Measurements from ENCODE around the gene GNAS-AS1. TPM values are rescaled to one million over a fixed set of nuclear protein-coding genes. Genes with fewer than 3 reads are reported as not detected.

The GNAS-AS1 gene
- total RNA-seq, 1 experiment from 2014 or later = 1.6 TPM

DNA sequence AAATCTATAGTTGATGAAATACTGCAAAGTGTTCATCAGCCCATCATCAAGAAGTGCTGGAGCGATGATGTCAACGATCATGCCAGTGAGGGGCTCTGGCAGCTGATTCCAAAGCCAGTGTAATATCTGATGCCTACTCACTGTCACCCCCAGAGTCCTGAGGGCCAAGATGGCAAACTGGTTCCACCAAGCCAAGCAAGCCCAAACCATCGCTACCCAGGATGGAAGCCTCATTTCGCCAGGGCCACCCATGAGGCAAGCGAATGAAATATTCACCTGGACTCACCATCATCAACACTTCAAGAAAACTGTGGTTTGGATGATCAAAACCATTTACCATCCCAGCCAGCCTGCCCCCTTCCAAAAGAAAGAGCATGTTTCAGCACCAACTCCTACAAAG lies 76.5 kb downstream of the GNAS-AS1 start:
- no peaks in the 10 kb centered on the region for H3K9me3 Mint-ChIP-seq (ENCODE audit: unreplicated experiment)
- ChIA-PET CTCF (no interaction called here), POLR2A (no interaction called here)
- peaks cover 97% of the 10 kb centered on the region for H3K27me3 Mint-ChIP-seq (ENCODE audit: insufficient read depth, unreplicated experiment)
- no peak overlapping the region for H3K27ac Mint-ChIP-seq (ENCODE audit: low read depth, unreplicated experiment)
- intact Hi-C loops (cut with micrococcal nuclease) = no loop called here
- no peak overlapping the region for H3K4me3 Mint-ChIP-seq (ENCODE audit: unreplicated experiment)
- no TSS peak for BruUV-seq (replicated peaks)
- H3K4me1 Mint-ChIP-seq (ENCODE audit: insufficient read depth, unreplicated experiment) = no peaks in the 10 kb centered on the region
- TF ChIP-seq, protein P1, sequence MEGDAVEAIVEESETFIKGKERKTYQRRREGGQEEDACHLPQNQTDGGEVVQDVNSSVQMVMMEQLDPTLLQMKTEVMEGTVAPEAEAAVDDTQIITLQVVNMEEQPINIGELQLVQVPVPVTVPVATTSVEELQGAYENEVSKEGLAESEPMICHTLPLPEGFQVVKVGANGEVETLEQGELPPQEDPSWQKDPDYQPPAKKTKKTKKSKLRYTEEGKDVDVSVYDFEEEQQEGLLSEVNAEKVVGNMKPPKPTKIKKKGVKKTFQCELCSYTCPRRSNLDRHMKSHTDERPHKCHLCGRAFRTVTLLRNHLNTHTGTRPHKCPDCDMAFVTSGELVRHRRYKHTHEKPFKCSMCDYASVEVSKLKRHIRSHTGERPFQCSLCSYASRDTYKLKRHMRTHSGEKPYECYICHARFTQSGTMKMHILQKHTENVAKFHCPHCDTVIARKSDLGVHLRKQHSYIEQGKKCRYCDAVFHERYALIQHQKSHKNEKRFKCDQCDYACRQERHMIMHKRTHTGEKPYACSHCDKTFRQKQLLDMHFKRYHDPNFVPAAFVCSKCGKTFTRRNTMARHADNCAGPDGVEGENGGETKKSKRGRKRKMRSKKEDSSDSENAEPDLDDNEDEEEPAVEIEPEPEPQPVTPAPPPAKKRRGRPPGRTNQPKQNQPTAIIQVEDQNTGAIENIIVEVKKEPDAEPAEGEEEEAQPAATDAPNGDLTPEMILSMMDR (IDR thresholded peaks at IDR 0.05; ENCODE audit: unreplicated experiment) = no peak
- H3K36me3 Mint-ChIP-seq (ENCODE audit: insufficient read depth, unreplicated experiment) = no peaks in the 10 kb centered on the region
- no peak for DNase-seq (ENCODE audit: unreplicated experiment)

DNA sequence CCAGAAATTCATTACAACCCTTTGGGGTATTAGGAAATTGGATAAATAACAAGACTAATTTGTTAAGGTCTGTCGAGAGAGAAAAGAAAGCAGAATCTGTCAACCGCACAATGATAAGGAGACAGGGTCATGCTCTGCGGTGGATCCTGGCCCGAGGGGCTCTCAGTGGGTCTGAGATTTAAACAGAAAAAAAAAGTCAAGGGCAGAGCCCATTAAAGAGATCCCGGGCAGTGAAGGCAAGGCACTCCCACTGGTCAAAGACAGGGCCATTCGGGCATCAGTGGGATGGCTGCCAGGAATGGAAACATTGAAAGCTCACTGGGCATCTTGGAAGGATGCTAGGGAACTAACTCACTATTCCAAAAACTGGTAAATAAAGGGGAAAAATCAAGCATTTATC lies 77.9 kb downstream of the GNAS-AS1 start:
- no TSS peak for BruUV-seq (replicated peaks)
- ChIA-PET CTCF (no interaction called here), POLR2A (no interaction called here)
- Mint-ChIP-seq H3K4me1 (ENCODE audit: insufficient read depth, unreplicated experiment) (no peaks in the 10 kb centered on the region), H3K27ac (ENCODE audit: low read depth, unreplicated experiment) (no peak overlapping the region), H3K4me3 (ENCODE audit: unreplicated experiment) (no peak overlapping the region), H3K27me3 (ENCODE audit: insufficient read depth, unreplicated experiment) (peaks cover 97% of the 10 kb centered on the region), H3K9me3 (ENCODE audit: unreplicated experiment) (no peaks in the 10 kb centered on the region), H3K36me3 (ENCODE audit: insufficient read depth, unreplicated experiment) (no peaks in the 10 kb centered on the region)
- intact Hi-C loops (cut with micrococcal nuclease) = no loop called here
- no peak for DNase-seq (ENCODE audit: unreplicated experiment)
- TF ChIP-seq, protein P1 (IDR thresholded peaks at IDR 0.05; ENCODE audit: unreplicated experiment) = no peak

Small RNA genes within 50 kb of the gene (microRNA-seq; reads per million reads assigned to microRNA genes)
- 0.53 reads per million for gene MIR298

Other genes starting within 250 kb of the GNAS-AS1 start
- gene STX16, start 199.6 kb downstream of the GNAS-AS1 start, total RNA-seq (2022) = 93.3 and 108 TPM in 2 replicates
- 23.4 and 25.8 TPM in 2 replicates for gene NPEPL1, start 158.1 kb downstream of the GNAS-AS1 start, total RNA-seq (2022)
- gene GNAS, start 1.8 kb upstream of the GNAS-AS1 start, total RNA-seq (2022) = 629 and 715 TPM in 2 replicates
- 59.6 and 79.8 TPM in 2 replicates for gene NELFCD, start 130.4 kb upstream of the GNAS-AS1 start, total RNA-seq (2022)
- 96.6 and 103 TPM in 2 replicates for gene CTSZ, start 156.4 kb upstream of the GNAS-AS1 start, total RNA-seq (2022)
- gene TUBB1, start 168.5 kb upstream of the GNAS-AS1 start, total RNA-seq (2022) = not detected in 2 replicates
- gene ATP5F1E, start 181.4 kb upstream of the GNAS-AS1 start, total RNA-seq (2022) = 65.2 and 69.7 TPM in 2 replicates
- 180 and 197 TPM in 2 replicates for gene PRELID3B, start 191.9 kb upstream of the GNAS-AS1 start, total RNA-seq (2022)